NB4 (cell line): ENCODE results near the gene RNF130.

ENCODE experiments used
- MYC ChIP-seq: IDR thresholded peaks from 2 replicates; pipeline ENCODE4 v1.6.1; 2011; ENCODE audit warnings: low read depth, low read length
- POLR2A ChIP-seq: IDR thresholded peaks from 2 replicates; pipeline ENCODE4 v1.6.1; 2011; ENCODE audit warnings: mild to moderate bottlenecking; ENCODE audit not compliant: insufficient read length; ENCODE audit errors: extremely low read depth
- TF ChIP-seq, protein P1 (sequence below): IDR thresholded peaks from one replicate; pipeline ENCODE4 v1.5.1; 2012; ENCODE audit warnings: low read depth, low read length
- TF ChIP-seq, protein P2 (sequence below): IDR thresholded peaks from 2 replicates; pipeline ENCODE4 v1.6.1; 2011; ENCODE audit warnings: low read depth, low read length

DNA sequence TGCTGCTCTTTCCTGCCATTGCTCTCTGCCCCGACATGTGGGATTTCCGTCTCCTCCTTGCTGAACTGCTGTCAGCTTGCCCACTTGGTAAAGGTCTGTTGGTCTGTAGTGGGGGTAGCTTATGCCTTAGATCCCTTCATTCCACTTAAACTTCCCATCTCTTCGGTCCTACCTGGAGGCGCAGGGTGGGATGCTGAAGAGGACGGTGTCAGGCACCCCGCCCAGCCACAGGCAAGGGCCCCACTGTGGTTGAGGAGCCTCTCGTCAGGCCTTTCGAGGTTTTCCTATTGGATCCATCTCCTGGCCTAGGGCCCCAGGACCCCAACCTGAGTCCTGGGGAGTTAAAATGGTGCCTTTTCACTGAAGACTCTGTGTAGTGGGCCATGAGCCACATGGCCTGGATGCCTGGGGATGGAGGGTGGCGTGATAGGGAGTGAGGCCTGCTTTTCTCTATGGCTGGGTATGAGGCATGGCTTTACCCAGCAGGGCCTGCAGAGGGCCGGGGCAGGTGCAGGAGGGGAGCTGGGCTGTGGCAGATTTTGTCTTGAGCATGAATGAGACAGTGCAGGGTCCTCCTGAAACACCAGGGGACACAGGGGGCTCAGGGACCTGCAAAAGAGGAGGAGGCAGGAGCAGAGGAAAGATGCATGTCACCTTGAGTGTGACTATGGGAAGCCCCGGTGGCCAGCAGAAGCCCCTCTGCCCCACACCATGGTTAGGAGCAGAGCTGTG lies 25.8 kb upstream of the RNF130 start:
- TF ChIP-seq, protein P1, sequence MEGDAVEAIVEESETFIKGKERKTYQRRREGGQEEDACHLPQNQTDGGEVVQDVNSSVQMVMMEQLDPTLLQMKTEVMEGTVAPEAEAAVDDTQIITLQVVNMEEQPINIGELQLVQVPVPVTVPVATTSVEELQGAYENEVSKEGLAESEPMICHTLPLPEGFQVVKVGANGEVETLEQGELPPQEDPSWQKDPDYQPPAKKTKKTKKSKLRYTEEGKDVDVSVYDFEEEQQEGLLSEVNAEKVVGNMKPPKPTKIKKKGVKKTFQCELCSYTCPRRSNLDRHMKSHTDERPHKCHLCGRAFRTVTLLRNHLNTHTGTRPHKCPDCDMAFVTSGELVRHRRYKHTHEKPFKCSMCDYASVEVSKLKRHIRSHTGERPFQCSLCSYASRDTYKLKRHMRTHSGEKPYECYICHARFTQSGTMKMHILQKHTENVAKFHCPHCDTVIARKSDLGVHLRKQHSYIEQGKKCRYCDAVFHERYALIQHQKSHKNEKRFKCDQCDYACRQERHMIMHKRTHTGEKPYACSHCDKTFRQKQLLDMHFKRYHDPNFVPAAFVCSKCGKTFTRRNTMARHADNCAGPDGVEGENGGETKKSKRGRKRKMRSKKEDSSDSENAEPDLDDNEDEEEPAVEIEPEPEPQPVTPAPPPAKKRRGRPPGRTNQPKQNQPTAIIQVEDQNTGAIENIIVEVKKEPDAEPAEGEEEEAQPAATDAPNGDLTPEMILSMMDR: no peak
- TF ChIP-seq POLR2A (no peak), MYC (no peak)
- TF ChIP-seq, protein P2, sequence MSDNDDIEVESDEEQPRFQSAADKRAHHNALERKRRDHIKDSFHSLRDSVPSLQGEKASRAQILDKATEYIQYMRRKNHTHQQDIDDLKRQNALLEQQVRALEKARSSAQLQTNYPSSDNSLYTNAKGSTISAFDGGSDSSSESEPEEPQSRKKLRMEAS: no peak
